Epithelial cell of esophagus (primary cell): ENCODE data around the gene RBM33.

Experiments used
- DNase-seq: peaks from one replicate; pipeline ENCODE4 v3.0.0; 2010; ENCODE audit warnings: low read depth
- H3K4me3 ChIP-seq: 2 replicates; pipeline ENCODE4 v1.5.1; 2011; ENCODE audit warnings: mild to moderate bottlenecking, low read length, control low read depth
- CTCF ChIP-seq: IDR thresholded peaks from 2 replicates; pipeline ENCODE4 v1.5.1; 2011; ENCODE audit warnings: low read depth, mild to moderate bottlenecking, low read length, control low read depth, inconsistent platforms; ENCODE audit not compliant: insufficient read depth; ENCODE audit errors: missing control alignments

RBM33 gene

GRCh38 chr7:155764438-155764793 lies 120.0 kb downstream of the RBM33 start:
- DNase-seq, result no peak
- H3K4me3 ChIP-seq, result no peak overlapping the region

GRCh38 chr7:155765458-155765857 lies 121.0 kb downstream of the RBM33 start:
- DNase-seq, result no peak
- TF ChIP-seq CTCF, result no peak
- no peak overlapping the region for H3K4me3 ChIP-seq

More at GRCh38 chr7:155764438-155764793, 120.0 kb downstream of the RBM33 start:
- TF ChIP-seq CTCF, result no peak

- no peak for TF ChIP-seq CTCF
- no peak overlapping the region for H3K4me3 ChIP-seq
- DNase-seq, result no peak
Measured at GRCh38 chr7:155766386-155766785, 121.9 kb downstream of the RBM33 start.

- TF ChIP-seq CTCF, result peak; percentile 1
- DNase-seq, result no peak
- H3K4me3 ChIP-seq, result no peak overlapping the region
Measured at GRCh38 chr7:155766966-155767916, 122.8 kb downstream of the RBM33 start.

- TF ChIP-seq CTCF, result no peak
- no peak overlapping the region for H3K4me3 ChIP-seq
- no peak for DNase-seq
Measured at GRCh38 chr7:155769701-155770100, 125.2 kb downstream of the RBM33 start.

GRCh38 chr7:155770241-155770640 lies 125.8 kb downstream of the RBM33 start:
- TF ChIP-seq CTCF, result no peak
- DNase-seq, result no peak

GRCh38 chr7:155773531-155773930 lies 129.1 kb downstream of the RBM33 start:
- no peak for TF ChIP-seq CTCF
- H3K4me3 ChIP-seq, result no peak overlapping the region
- DNase-seq, result no peak

More at GRCh38 chr7:155770241-155770640, 125.8 kb downstream of the RBM33 start:
- H3K4me3 ChIP-seq, result no peak overlapping the region
